PFSK-1 (cell line): ENCODE results near the gene SPATA9.

Experiments
- POLR2AphosphoS5 ChIP-seq: IDR thresholded peaks from 2 replicates; pipeline ENCODE4 v1.6.1; 2012; ENCODE audit warnings: low read depth, mild to moderate bottlenecking, control low read depth, low read length, moderate library complexity
- SIN3A ChIP-seq: IDR thresholded peaks from 2 replicates; pipeline ENCODE4 v1.6.1; 2012; ENCODE audit warnings: mild to moderate bottlenecking, low read length, moderate library complexity, borderline replicate concordance; ENCODE audit not compliant: insufficient read depth
- TAF1 ChIP-seq: IDR thresholded peaks from 2 replicates; pipeline ENCODE4 v1.6.1; 2012; ENCODE audit warnings: low read length, control low read depth, borderline replicate concordance; ENCODE audit not compliant: insufficient read depth
- TF ChIP-seq, protein P1 (sequence below), 2 experiments: IDR thresholded peaks; 2 replicates each; pipeline versions ENCODE4 v1.6.1 to v1.8.0; 2011 to 2012; ENCODE audit warnings: low read depth in 2 of 2, low read length in 2 of 2, control low read depth in 1 of 2, inconsistent platforms in 1 of 2, mild to moderate bottlenecking in 1 of 2, moderate library complexity in 1 of 2; ENCODE audit not compliant: insufficient read depth in 1 of 2

DNA sequence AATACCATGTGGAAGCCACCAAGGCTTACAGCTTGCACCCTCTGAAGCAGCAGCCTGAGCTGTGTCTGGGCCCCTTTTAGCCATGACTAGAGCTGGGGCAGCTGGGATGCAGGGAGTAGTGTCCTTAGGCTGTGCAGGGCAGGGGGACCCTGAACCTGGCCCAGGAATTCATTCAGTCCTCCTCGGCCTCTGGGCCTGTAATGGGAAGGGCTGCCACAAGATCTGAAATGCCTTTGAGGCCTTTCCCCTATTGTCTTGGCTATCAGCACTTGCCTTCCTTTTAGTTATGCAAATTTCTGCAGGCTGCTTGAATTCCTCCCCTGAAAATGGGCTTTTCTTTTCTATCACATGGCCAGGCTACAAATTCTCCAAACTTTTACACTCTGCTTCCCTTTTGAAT is 53.9 kb downstream of the SPATA9 start:
- TF ChIP-seq, protein P1, sequence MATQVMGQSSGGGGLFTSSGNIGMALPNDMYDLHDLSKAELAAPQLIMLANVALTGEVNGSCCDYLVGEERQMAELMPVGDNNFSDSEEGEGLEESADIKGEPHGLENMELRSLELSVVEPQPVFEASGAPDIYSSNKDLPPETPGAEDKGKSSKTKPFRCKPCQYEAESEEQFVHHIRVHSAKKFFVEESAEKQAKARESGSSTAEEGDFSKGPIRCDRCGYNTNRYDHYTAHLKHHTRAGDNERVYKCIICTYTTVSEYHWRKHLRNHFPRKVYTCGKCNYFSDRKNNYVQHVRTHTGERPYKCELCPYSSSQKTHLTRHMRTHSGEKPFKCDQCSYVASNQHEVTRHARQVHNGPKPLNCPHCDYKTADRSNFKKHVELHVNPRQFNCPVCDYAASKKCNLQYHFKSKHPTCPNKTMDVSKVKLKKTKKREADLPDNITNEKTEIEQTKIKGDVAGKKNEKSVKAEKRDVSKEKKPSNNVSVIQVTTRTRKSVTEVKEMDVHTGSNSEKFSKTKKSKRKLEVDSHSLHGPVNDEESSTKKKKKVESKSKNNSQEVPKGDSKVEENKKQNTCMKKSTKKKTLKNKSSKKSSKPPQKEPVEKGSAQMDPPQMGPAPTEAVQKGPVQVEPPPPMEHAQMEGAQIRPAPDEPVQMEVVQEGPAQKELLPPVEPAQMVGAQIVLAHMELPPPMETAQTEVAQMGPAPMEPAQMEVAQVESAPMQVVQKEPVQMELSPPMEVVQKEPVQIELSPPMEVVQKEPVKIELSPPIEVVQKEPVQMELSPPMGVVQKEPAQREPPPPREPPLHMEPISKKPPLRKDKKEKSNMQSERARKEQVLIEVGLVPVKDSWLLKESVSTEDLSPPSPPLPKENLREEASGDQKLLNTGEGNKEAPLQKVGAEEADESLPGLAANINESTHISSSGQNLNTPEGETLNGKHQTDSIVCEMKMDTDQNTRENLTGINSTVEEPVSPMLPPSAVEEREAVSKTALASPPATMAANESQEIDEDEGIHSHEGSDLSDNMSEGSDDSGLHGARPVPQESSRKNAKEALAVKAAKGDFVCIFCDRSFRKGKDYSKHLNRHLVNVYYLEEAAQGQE (IDR thresholded peaks at IDR 0.05; ENCODE audit: insufficient read depth in 1 of 2, low read depth in 2 of 2, low read length in 2 of 2): no peak
- TF ChIP-seq POLR2AphosphoS5 (no peak), SIN3A (no peak), TAF1 (no peak)
